GM21723 (cell line): Measurements from ENCODE around the gene TEX9.
A peak's percentile ranks its signal among the peaks of the same experiment; 100 is the strongest.
"Not testable (repeated sequence)": the region's sequence is repeated elsewhere in the genome, so short reads cannot be mapped to it uniquely, and the experiment has no call there.

ENCODE experiments used
- ATAC-seq: cut with Tn5 transposase; IDR thresholded peaks from one replicate; pipeline ENCODE4 v1.9.1; 2021; ENCODE audit warnings: mild to moderate bottlenecking, moderate library complexity; ENCODE audit not compliant: unreplicated experiment

Gene TEX9

GRCh38 chr15:56361987-56362386, 3.2 kb upstream of the TEX9 start:
- no peak for ATAC-seq

GRCh38 chr15:56366211-56366610, 985 bp downstream of the TEX9 start:
- ATAC-seq: no peak

- no peak for ATAC-seq
Measured at GRCh38 chr15:56367156-56367555, 1.9 kb downstream of the TEX9 start.

- no peak for ATAC-seq
Measured at GRCh38 chr15:56369234-56369633, 4.0 kb downstream of the TEX9 start.

- ATAC-seq: peak; percentile 84
Measured at GRCh38 chr15:56371495-56372147, 6.4 kb downstream of the TEX9 start.

- not testable (repeated sequence) for ATAC-seq
Measured at GRCh38 chr15:56374693-56375092, 9.5 kb downstream of the TEX9 start.

- not testable (repeated sequence) for ATAC-seq
Measured at GRCh38 chr15:56377822-56378221, 12.6 kb downstream of the TEX9 start.

GRCh38 chr15:56383010-56383409, 17.8 kb downstream of the TEX9 start:
- no peak for ATAC-seq

GRCh38 chr15:56385908-56386307, 20.7 kb downstream of the TEX9 start:
- no peak for ATAC-seq

- no peak for ATAC-seq
Measured at GRCh38 chr15:56390739-56391267, 25.6 kb downstream of the TEX9 start.

GRCh38 chr15:56393277-56393676, 28.1 kb downstream of the TEX9 start:
- no peak for ATAC-seq

GRCh38 chr15:56394909-56395308, 29.7 kb downstream of the TEX9 start:
- ATAC-seq: no peak

- not testable (repeated sequence) for ATAC-seq
Measured at GRCh38 chr15:56397325-56397724, 32.1 kb downstream of the TEX9 start.

- ATAC-seq: not testable (repeated sequence)
Measured at GRCh38 chr15:56399209-56399608, 34.0 kb downstream of the TEX9 start.

GRCh38 chr15:56410721-56411120, 45.5 kb downstream of the TEX9 start:
- ATAC-seq: no peak

GRCh38 chr15:56411122-56411749, 46.0 kb downstream of the TEX9 start:
- ATAC-seq: no peak

- not testable (repeated sequence) for ATAC-seq
Measured at GRCh38 chr15:56413114-56413733, 48.0 kb downstream of the TEX9 start.

GRCh38 chr15:56425276-56425675, 60.0 kb downstream of the TEX9 start:
- no peak for ATAC-seq

- no peak for ATAC-seq
Measured at GRCh38 chr15:56425976-56426375, 60.8 kb downstream of the TEX9 start.

- no peak for ATAC-seq
Measured at GRCh38 chr15:56428821-56429458, 63.7 kb downstream of the TEX9 start.

GRCh38 chr15:56432304-56432703, 67.1 kb downstream of the TEX9 start:
- no peak for ATAC-seq
